Midbrain (tissue), 1 donor: Measurements from ENCODE around the gene TOLLIP.
"Not testable (repeated sequence)": the region's sequence is repeated elsewhere in the genome, so short reads cannot be mapped to it uniquely, and the experiment has no call there.

Experiments used
- DNase-seq: peaks from one replicate; lab custom pipeline; 2025; lab: John Stamatoyannopoulos, UW

The TOLLIP gene

GRCh38 chr11:1281326-1281973 lies 28.0 kb downstream of the TOLLIP start:
- no peak for DNase-seq

- no peak for DNase-seq
Observed at GRCh38 chr11:1280116-1281035, 29.1 kb downstream of the TOLLIP start.

- DNase-seq = no peak
Observed at GRCh38 chr11:1279674-1280055, 29.8 kb downstream of the TOLLIP start.

- DNase-seq = no peak
Observed at GRCh38 chr11:1278766-1279673, 30.4 kb downstream of the TOLLIP start.

- no peak for DNase-seq
Observed at GRCh38 chr11:1277936-1278512, 31.4 kb downstream of the TOLLIP start.

- DNase-seq = no peak
Observed at GRCh38 chr11:1276866-1277615, 32.4 kb downstream of the TOLLIP start.

- no peak for DNase-seq
Observed at GRCh38 chr11:1276041-1276790, 33.2 kb downstream of the TOLLIP start.

GRCh38 chr11:1275021-1275420 lies 34.4 kb downstream of the TOLLIP start:
- DNase-seq = no peak

GRCh38 chr11:1274501-1274900 lies 34.9 kb downstream of the TOLLIP start:
- no peak for DNase-seq

GRCh38 chr11:1272531-1272930 lies 36.9 kb downstream of the TOLLIP start:
- no peak for DNase-seq

GRCh38 chr11:1271927-1272326 lies 37.5 kb downstream of the TOLLIP start:
- no peak for DNase-seq

- no peak for DNase-seq
Observed at GRCh38 chr11:1271406-1271805, 38.0 kb downstream of the TOLLIP start.

GRCh38 chr11:1271002-1271401 lies 38.4 kb downstream of the TOLLIP start:
- DNase-seq = no peak

GRCh38 chr11:1270476-1270875 lies 39.0 kb downstream of the TOLLIP start:
- DNase-seq = no peak

- no peak for DNase-seq
Observed at GRCh38 chr11:1269957-1270356, 39.5 kb downstream of the TOLLIP start.

- no peak for DNase-seq
Observed at GRCh38 chr11:1267441-1268100, 41.9 kb downstream of the TOLLIP start.

GRCh38 chr11:1266976-1267375 lies 42.5 kb downstream of the TOLLIP start:
- DNase-seq = not testable (repeated sequence)

- not testable (repeated sequence) for DNase-seq
Observed at GRCh38 chr11:1265480-1265879, 44.0 kb downstream of the TOLLIP start.

- peak; percentile 16 for DNase-seq
Observed at GRCh38 chr11:1264444-1264843, 45.0 kb downstream of the TOLLIP start.

GRCh38 chr11:1263010-1263409 lies 46.4 kb downstream of the TOLLIP start:
- DNase-seq = no peak
